DOHH2 (cell line): ENCODE results near the gene GBA2.

Experiments
- H3F3A ChIP-seq: fragments of 200-600 bp; sonication (generic), shearing (Covaris generic); 2 replicates; pipeline ENCODE4 v1.6.0; 2016; ENCODE audit warnings: antibody characterized with exemption, mild to moderate bottlenecking; ENCODE audit not compliant: control insufficient read depth, insufficient read depth
- H3K27ac ChIP-seq: fragments of 200-600 bp; sonication (generic); 2 replicates; pipeline ENCODE4 v1.5.1; 2014; ENCODE audit warnings: low read depth, mild to moderate bottlenecking, low read length, moderate library complexity
- H3K27me3 ChIP-seq: fragments of 200-600 bp; sonication (generic); 2 replicates; pipeline ENCODE4 v1.6.1; 2014; ENCODE audit warnings: mild to moderate bottlenecking, low read length, mixed read lengths; ENCODE audit not compliant: control insufficient read depth
- H3K36me3 ChIP-seq: fragments of 200-600 bp; sonication (generic); 2 replicates; pipeline ENCODE4 v1.6.1; 2014; ENCODE audit warnings: mild to moderate bottlenecking, low read length, moderate library complexity, mixed read lengths; ENCODE audit not compliant: control insufficient read depth
- H3K4me1 ChIP-seq: fragments of 200-600 bp; sonication (generic); 2 replicates; pipeline ENCODE4 v1.6.1; 2014; ENCODE audit warnings: mild to moderate bottlenecking, low read length, mixed read lengths; ENCODE audit not compliant: control insufficient read depth
- H3K4me2 ChIP-seq: fragments of 200-600 bp; sonication (generic); 2 replicates; pipeline ENCODE4 v1.6.0; 2014; ENCODE audit warnings: mild to moderate bottlenecking, low read length, moderate library complexity
- H3K4me3 ChIP-seq: fragments of 200-600 bp; sonication (generic); 2 replicates; pipeline ENCODE4 v1.5.1; 2014; ENCODE audit warnings: mild to moderate bottlenecking, low read length, mixed read lengths
- H3K79me2 ChIP-seq: fragments of 200-600 bp; sonication (generic); 2 replicates; pipeline ENCODE4 v1.6.1; 2014; ENCODE audit warnings: mild to moderate bottlenecking, low read length, mixed read lengths; ENCODE audit not compliant: control insufficient read depth
- H3K9me2 ChIP-seq: fragments of 200-600 bp; sonication (generic); replicated peaks from 2 replicates; pipeline ENCODE4 v1.6.1; 2014; ENCODE audit warnings: mild to moderate bottlenecking, low read length, mixed read lengths; ENCODE audit not compliant: control insufficient read depth
- H3K9me3 ChIP-seq: fragments of 200-600 bp; sonication (generic); 2 replicates; pipeline ENCODE4 v1.6.1; 2014; ENCODE audit warnings: antibody characterized with exemption, low read length, mixed read lengths; ENCODE audit not compliant: control insufficient read depth, insufficient read depth
- H4K20me1 ChIP-seq: fragments of 200-600 bp; sonication (generic); 2 replicates; pipeline ENCODE4 v1.6.0; 2014; ENCODE audit warnings: low read depth, mild to moderate bottlenecking, antibody characterized with exemption, low read length, moderate library complexity; ENCODE audit not compliant: control insufficient read depth, insufficient read depth
- CTCF ChIP-seq: fragments of 200-600 bp; sonication (generic); IDR thresholded peaks from one replicate; pipeline ENCODE4 v1.5.1; 2014; ENCODE audit warnings: antibody characterized with exemption, mild to moderate bottlenecking, low read depth, low read length; ENCODE audit not compliant: poor library complexity, severe bottlenecking
- EZH2phosphoT487 ChIP-seq: fragments of 200-600 bp; sonication (generic); IDR thresholded peaks from 2 replicates; pipeline ENCODE4 v1.6.1; 2017; ENCODE audit warnings: borderline replicate concordance, mild to moderate bottlenecking, antibody characterized with exemption, low read length, moderate library complexity, mixed read lengths

Gene GBA2

DNA sequence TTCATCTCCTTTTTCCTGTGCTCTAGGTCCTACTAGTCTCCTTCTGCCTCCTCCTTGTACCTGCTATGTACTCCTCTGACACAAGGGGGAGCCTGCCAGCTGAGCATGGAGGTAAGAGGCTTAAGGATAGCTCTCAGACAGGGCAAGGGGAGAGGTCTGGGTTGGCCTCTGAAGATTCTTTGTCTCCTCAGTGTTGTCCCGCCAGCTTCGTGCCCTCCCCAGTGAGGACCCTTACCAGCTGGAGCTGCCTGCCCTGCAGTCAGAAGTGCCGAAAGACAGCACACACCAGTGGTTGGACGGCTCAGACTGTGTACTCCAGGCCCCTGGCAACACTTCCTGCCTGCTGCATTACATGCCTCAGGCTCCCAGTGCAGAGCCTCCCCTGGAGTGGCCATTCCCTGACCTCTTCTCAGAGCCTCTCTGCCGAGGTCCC is 12.8 kb downstream of the GBA2 start:
- Histone ChIP-seq H3K79me2 (peaks cover 18% of the 10 kb centered on the region), H3K4me1 (peaks cover 20% of the 10 kb centered on the region), H3K9me3 (no peaks in the 10 kb centered on the region), H3K4me3 (no peak overlapping the region), H3K36me3 (peaks cover 58% of the 10 kb centered on the region), H3K27ac (no peak overlapping the region), H4K20me1 (peaks cover 5% of the 10 kb centered on the region; the same call in 1 of the 2 replicates), H3K9me2 (no peaks in the 10 kb centered on the region), H3K27me3 (no peaks in the 10 kb centered on the region), H3K4me2 (no peak overlapping the region), H3F3A (peaks cover 9% of the 10 kb centered on the region)
- TF ChIP-seq EZH2phosphoT487 (no peak), CTCF (peak; percentile 91)

DNA sequence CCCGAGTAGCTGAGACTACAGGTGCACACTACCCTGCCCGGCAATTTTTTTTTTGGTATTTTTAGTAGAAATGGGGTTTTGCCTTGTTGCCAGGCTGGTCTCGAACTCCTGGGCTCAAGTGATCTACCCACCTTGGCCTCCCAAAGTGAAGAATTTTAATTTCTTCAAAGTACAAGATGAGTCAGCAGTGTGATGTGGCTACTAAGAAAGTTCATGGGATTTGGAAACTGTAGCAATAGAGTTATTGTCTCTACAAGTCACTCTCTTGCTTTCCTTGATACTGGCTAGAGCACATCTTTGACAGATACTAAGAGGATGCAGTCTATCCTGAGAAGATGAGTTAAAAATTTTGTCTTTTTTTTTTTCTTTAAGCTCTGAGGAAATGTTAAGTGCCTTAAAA is 14.9 kb downstream of the GBA2 start:
- Histone ChIP-seq H3K9me2 (no peaks in the 10 kb centered on the region), H3K27me3 (no peaks in the 10 kb centered on the region), H3F3A (peaks cover 12% of the 10 kb centered on the region), H3K4me3 (no peak overlapping the region), H3K9me3 (no peaks in the 10 kb centered on the region), H3K79me2 (peaks cover 40% of the 10 kb centered on the region), H3K4me1 (peaks cover 40% of the 10 kb centered on the region), H3K4me2 (peak overlapping the region; percentile 94), H3K36me3 (peaks cover 48% of the 10 kb centered on the region), H4K20me1 (peaks cover 15% of the 10 kb centered on the region; the same call in 1 of the 2 replicates), H3K27ac (no peak overlapping the region)
- TF ChIP-seq CTCF (no peak), EZH2phosphoT487 (no peak)

DNA sequence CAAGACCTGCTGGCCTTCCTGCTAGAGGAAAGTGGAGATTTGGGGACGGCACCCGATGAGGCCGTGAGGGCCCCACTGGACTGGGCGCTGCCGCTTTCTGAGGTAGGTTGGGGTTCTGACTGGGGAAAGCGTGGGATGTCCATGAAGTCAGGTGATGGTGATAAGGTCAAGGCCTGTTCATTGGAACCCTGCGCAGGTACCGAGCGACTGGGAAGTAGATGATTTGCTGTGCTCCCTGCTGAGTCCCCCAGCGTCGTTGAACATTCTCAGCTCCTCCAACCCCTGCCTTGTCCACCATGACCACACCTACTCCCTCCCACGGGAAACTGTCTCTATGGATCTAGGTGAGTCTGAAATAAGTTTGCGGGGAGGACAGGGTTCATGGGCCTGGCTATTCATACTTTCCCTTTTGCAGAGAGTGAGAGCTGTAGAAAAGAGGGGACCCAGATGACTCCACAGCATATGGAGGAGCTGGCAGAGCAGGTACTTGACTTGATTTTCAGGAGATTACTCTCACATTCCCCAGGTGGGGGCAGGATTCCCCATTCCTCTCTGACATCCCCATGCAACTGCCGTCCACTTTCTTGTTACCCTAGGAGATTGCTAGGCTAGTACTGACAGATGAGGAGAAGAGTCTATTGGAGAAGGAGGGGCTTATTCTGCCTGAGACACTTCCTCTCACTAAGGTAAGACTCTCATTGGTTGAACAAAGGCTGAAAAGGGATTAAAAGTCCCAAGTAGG is 16.1 kb downstream of the GBA2 start:
- H3K9me3 ChIP-seq, result no peaks in the 10 kb centered on the region
- TF ChIP-seq EZH2phosphoT487 (no peak), CTCF (peak; percentile 21)
- H3K79me2 ChIP-seq, result peaks cover 51% of the 10 kb centered on the region
- no peaks in the 10 kb centered on the region for H3K27me3 ChIP-seq
- peaks cover 44% of the 10 kb centered on the region for H3K36me3 ChIP-seq
- H3K4me3 ChIP-seq, result peak overlapping the region; percentile 84
- H4K20me1 ChIP-seq, result peaks cover 24% of the 10 kb centered on the region
- peaks cover 19% of the 10 kb centered on the region for H3F3A ChIP-seq
- H3K4me2 ChIP-seq, result peak overlapping the region; percentile 94
- H3K9me2 ChIP-seq, result no peaks in the 10 kb centered on the region
- H3K4me1 ChIP-seq, result peaks cover 51% of the 10 kb centered on the region
- peak overlapping the region; percentile 72 for H3K27ac ChIP-seq
